ENCODE results near the gene HELLS. TPM values are rescaled to one million over a fixed set of nuclear protein-coding genes. Genes with fewer than 3 reads are reported as not detected.
A peak's percentile ranks its signal among the peaks of the same experiment; 100 is the strongest.

The HELLS gene
- total RNA-seq: 38.7 and 39.7 TPM in 2 replicates

DNA sequence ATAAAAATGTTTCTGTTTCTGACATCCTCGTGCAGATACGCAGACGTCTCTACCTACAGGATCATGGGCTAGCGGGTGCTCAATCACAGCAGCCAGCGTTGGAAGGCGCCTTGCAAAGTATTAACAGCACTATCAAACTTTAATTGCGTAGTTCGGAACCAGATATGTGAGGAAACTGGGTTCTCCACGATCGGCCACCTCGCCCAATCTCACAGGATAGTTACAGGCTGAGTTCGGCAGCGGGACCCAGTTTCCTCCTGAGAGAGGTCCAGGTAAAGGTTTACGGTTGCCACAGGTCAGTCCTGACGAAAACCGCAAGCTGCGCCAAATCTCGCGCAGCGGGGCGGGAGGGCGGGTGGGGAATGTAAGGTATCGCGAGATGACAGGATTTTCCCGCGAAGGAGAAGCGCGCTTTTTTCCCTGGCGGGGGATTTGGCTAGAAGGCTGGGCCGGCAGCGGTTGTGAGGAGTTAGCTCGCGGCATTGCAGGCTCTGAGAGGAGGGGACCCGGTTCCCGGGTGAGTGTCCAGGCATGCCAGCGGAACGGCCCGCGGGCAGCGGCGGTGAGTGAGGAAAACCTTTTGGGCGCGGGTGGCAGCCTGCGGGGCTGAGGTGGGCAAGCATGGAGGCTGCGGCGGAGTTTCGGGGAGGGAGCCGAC is at the start of gene HELLS:
Gene HELLS (plus strand): TSS at position 398 of the 658 bp plus-strand sequence. CDS start 134 bp downstream, at position 532.
- peak; percentile 85 for DNase-seq (ENCODE audit: low read depth)
- peak within 1 kb of the TSS; percentile 98 for H3K4me3 ChIP-seq (ENCODE audit: low read depth, low read length)
- TF ChIP-seq, protein P1, sequence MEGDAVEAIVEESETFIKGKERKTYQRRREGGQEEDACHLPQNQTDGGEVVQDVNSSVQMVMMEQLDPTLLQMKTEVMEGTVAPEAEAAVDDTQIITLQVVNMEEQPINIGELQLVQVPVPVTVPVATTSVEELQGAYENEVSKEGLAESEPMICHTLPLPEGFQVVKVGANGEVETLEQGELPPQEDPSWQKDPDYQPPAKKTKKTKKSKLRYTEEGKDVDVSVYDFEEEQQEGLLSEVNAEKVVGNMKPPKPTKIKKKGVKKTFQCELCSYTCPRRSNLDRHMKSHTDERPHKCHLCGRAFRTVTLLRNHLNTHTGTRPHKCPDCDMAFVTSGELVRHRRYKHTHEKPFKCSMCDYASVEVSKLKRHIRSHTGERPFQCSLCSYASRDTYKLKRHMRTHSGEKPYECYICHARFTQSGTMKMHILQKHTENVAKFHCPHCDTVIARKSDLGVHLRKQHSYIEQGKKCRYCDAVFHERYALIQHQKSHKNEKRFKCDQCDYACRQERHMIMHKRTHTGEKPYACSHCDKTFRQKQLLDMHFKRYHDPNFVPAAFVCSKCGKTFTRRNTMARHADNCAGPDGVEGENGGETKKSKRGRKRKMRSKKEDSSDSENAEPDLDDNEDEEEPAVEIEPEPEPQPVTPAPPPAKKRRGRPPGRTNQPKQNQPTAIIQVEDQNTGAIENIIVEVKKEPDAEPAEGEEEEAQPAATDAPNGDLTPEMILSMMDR (IDR thresholded peaks at IDR 0.05; ENCODE audit: insufficient read depth, low read depth, low read length): no peak

GRCh38 chr10:94496010-94496409 is 49.6 kb upstream of the HELLS start:
- no peak for DNase-seq (ENCODE audit: low read depth)
- H3K4me3 ChIP-seq (ENCODE audit: low read depth, low read length): no peak overlapping the region
- TF ChIP-seq, protein P1 (IDR thresholded peaks at IDR 0.05; ENCODE audit: insufficient read depth, low read depth, low read length): no peak

GRCh38 chr10:94496646-94497045 is 48.9 kb upstream of the HELLS start:
- TF ChIP-seq, protein P1 (IDR thresholded peaks at IDR 0.05; ENCODE audit: insufficient read depth, low read depth, low read length): no peak
- no peak overlapping the region for H3K4me3 ChIP-seq (ENCODE audit: low read depth, low read length)
- no peak for DNase-seq (ENCODE audit: low read depth)

GRCh38 chr10:94500063-94500462 is 45.5 kb upstream of the HELLS start:
- TF ChIP-seq, protein P1 (IDR thresholded peaks at IDR 0.05; ENCODE audit: insufficient read depth, low read depth, low read length): peak; percentile 53
- peak; percentile 12 for DNase-seq (ENCODE audit: low read depth)
- H3K4me3 ChIP-seq (ENCODE audit: low read depth, low read length): no peak overlapping the region

- no peak overlapping the region for H3K4me3 ChIP-seq (ENCODE audit: low read depth, low read length)
- TF ChIP-seq, protein P1 (IDR thresholded peaks at IDR 0.05; ENCODE audit: insufficient read depth, low read depth, low read length): no peak
- no peak for DNase-seq (ENCODE audit: low read depth)
Observed at GRCh38 chr10:94521276-94522250, 24.0 kb upstream of the HELLS start.

- TF ChIP-seq, protein P1 (IDR thresholded peaks at IDR 0.05; ENCODE audit: insufficient read depth, low read depth, low read length): no peak
- no peak overlapping the region for H3K4me3 ChIP-seq (ENCODE audit: low read depth, low read length)
- peak; percentile 14 for DNase-seq (ENCODE audit: low read depth)
Observed at GRCh38 chr10:94524146-94524545, 21.4 kb upstream of the HELLS start.
